PFSK-1 (cell line): Measurements from ENCODE around the gene FABP7.

ENCODE experiments used
- FOXP2 ChIP-seq: optimal IDR thresholded peaks from 2 replicates; pipeline ENCODE3; 2011; ENCODE audit warnings: borderline replicate concordance, control low read depth, inconsistent platforms; ENCODE audit not compliant: insufficient read depth; ENCODE audit errors: extremely low read length, extremely low read depth
- POLR2AphosphoS5 ChIP-seq: IDR thresholded peaks from 2 replicates; pipeline ENCODE4 v1.6.1; 2012; ENCODE audit warnings: low read depth, mild to moderate bottlenecking, control low read depth, low read length, moderate library complexity
- REST ChIP-seq, 2 experiments: IDR thresholded peaks; 2 replicates each; pipeline versions ENCODE4 v1.6.1 to v1.8.0; 2011 to 2012; ENCODE audit warnings: low read depth in 2 of 2, low read length in 2 of 2, control low read depth in 1 of 2, inconsistent platforms in 1 of 2, mild to moderate bottlenecking in 1 of 2, moderate library complexity in 1 of 2; ENCODE audit not compliant: insufficient read depth in 1 of 2
- SIN3A ChIP-seq: IDR thresholded peaks from 2 replicates; pipeline ENCODE4 v1.6.1; 2012; ENCODE audit warnings: mild to moderate bottlenecking, low read length, moderate library complexity, borderline replicate concordance; ENCODE audit not compliant: insufficient read depth

GRCh38 chr6:122801397-122801796, 21.9 kb downstream of the FABP7 start:
- no peak for TF ChIP-seq POLR2AphosphoS5
- no peak for TF ChIP-seq REST (IDR thresholded peaks at IDR 0.05; ENCODE audit: insufficient read depth in 1 of 2, low read depth in 2 of 2, low read length in 2 of 2)
- TF ChIP-seq SIN3A: no peak
- no peak for TF ChIP-seq FOXP2
